OCI-LY3 (cell line): ENCODE data around the gene C2.

Source experiments
- EZH2phosphoT487 ChIP-seq: fragments of 200-600 bp; shearing (Covaris generic); IDR thresholded peaks from 2 replicates; pipeline ENCODE4 v1.6.1; 2018; ENCODE audit warnings: antibody characterized with exemption, mixed run types, low read depth
- TF ChIP-seq, protein P1 (sequence below): fragments of 200-600, 300-600 bp; sonication (generic); IDR thresholded peaks from 2 replicates; pipeline ENCODE4 v1.5.1; 2014; ENCODE audit warnings: antibody characterized with exemption, low read length, low read depth

DNA sequence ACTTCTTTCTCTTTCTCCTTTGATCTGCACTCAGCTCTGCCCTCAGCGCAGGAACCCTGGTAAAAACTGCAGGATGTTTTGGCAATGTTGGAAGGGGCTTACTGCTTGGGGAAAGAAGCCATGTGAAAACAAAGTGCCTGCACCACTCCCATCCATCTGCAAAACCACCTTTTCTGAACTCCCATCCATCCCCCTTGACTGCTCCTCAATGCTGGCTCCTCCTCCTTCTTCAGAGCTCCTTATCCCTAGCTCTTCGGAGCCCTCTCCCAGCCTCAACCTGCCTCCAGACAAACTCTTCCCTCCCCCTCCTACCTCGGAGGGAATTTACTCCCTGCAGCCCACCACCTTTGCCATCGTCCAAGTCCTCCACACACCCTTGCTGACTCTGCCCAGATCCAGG is 21.4 kb upstream of the C2 start:
- TF ChIP-seq, protein P1, sequence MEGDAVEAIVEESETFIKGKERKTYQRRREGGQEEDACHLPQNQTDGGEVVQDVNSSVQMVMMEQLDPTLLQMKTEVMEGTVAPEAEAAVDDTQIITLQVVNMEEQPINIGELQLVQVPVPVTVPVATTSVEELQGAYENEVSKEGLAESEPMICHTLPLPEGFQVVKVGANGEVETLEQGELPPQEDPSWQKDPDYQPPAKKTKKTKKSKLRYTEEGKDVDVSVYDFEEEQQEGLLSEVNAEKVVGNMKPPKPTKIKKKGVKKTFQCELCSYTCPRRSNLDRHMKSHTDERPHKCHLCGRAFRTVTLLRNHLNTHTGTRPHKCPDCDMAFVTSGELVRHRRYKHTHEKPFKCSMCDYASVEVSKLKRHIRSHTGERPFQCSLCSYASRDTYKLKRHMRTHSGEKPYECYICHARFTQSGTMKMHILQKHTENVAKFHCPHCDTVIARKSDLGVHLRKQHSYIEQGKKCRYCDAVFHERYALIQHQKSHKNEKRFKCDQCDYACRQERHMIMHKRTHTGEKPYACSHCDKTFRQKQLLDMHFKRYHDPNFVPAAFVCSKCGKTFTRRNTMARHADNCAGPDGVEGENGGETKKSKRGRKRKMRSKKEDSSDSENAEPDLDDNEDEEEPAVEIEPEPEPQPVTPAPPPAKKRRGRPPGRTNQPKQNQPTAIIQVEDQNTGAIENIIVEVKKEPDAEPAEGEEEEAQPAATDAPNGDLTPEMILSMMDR = no peak
- no peak for TF ChIP-seq EZH2phosphoT487
